Measurements from ENCODE around the gene FCAMR. TPM values are rescaled to one million over a fixed set of nuclear protein-coding genes. Genes with fewer than 3 reads are reported as not detected.

FCAMR gene
- not detected in 3 replicates for total RNA-seq (2021)
- Bru-seq, nascent RNA, result not detected
- long read RNA-seq, experiment 1, result 0 reads
- long read RNA-seq, experiment 2, result 0 reads
- long read RNA-seq, experiment 3, result 0 reads

DNA sequence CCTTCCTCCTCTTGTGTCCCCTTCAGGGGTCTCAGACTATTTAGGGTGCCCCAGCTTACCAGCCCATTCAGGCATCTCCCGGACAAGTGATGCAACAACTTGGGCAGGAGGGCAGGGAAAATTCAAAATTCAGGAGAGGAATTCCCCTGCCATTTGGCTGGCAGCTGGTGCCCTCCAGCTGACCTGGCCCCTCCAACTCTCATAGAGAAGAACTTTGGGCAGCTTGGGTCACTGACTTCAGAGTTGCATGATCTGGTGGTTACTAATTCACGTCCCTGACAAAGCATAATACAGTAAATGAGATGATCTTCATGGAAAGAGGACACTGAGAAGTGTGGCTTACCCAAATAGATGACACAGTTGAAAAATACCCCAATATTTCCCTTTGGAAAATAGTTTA is at the start of gene FCAMR:
Gene FCAMR, minus strand, starts transcription at position 15 of the 400 bp plus-strand sequence. CDS start 335 bp downstream, outside the sequence.
- ChIA-PET POLR2A (no interaction called here), CTCF (interaction anchor here (1.0 to 2.1 kb wide), 3 partner anchors 9 to 35 kb away, joined by 5 to 8 read pairs (median 6); no protein-coding TSS in a partner anchor)
- DNase-seq (ENCODE audit: low spot score) (no peak), ATAC-seq (no peak)
- Mint-ChIP-seq H3K27me3 (ENCODE audit: low read depth) (peaks cover 3% of the 10 kb centered on the region; the same call in 1 of the 2 replicates), H3K9me3 (no peaks in the 10 kb centered on the region), H3K36me3 (no peaks in the 10 kb centered on the region), H3K4me3 (no peak within 1 kb of the TSS), H3K27ac (no peak within 1 kb of the TSS), H3K4me1 (no peaks in the 10 kb centered on the region)
- TF ChIP-seq, protein P1, sequence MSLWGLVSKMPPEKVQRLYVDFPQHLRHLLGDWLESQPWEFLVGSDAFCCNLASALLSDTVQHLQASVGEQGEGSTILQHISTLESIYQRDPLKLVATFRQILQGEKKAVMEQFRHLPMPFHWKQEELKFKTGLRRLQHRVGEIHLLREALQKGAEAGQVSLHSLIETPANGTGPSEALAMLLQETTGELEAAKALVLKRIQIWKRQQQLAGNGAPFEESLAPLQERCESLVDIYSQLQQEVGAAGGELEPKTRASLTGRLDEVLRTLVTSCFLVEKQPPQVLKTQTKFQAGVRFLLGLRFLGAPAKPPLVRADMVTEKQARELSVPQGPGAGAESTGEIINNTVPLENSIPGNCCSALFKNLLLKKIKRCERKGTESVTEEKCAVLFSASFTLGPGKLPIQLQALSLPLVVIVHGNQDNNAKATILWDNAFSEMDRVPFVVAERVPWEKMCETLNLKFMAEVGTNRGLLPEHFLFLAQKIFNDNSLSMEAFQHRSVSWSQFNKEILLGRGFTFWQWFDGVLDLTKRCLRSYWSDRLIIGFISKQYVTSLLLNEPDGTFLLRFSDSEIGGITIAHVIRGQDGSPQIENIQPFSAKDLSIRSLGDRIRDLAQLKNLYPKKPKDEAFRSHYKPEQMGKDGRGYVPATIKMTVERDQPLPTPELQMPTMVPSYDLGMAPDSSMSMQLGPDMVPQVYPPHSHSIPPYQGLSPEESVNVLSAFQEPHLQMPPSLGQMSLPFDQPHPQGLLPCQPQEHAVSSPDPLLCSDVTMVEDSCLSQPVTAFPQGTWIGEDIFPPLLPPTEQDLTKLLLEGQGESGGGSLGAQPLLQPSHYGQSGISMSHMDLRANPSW (CRISPR knock-in tag; conservative IDR thresholded peaks at IDR 0.05; ENCODE audit: low read depth), result no peak
- TF ChIP-seq JAZF1 (CRISPR knock-in tag; IDR thresholded peaks at IDR 0.05), result no peak
- TF ChIP-seq, protein P2, sequence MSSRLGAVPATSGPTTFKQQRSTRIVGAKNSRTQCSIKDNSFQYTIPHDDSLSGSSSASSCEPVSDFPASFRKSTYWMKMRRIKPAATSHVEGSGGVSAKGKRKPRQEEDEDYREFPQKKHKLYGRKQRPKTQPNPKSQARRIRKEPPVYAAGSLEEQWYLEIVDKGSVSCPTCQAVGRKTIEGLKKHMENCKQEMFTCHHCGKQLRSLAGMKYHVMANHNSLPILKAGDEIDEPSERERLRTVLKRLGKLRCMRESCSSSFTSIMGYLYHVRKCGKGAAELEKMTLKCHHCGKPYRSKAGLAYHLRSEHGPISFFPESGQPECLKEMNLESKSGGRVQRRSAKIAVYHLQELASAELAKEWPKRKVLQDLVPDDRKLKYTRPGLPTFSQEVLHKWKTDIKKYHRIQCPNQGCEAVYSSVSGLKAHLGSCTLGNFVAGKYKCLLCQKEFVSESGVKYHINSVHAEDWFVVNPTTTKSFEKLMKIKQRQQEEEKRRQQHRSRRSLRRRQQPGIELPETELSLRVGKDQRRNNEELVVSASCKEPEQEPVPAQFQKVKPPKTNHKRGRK (CRISPR knock-in tag; IDR thresholded peaks at IDR 0.05; ENCODE audit: borderline replicate concordance), result no peak
- TF ChIP-seq, protein P3, sequence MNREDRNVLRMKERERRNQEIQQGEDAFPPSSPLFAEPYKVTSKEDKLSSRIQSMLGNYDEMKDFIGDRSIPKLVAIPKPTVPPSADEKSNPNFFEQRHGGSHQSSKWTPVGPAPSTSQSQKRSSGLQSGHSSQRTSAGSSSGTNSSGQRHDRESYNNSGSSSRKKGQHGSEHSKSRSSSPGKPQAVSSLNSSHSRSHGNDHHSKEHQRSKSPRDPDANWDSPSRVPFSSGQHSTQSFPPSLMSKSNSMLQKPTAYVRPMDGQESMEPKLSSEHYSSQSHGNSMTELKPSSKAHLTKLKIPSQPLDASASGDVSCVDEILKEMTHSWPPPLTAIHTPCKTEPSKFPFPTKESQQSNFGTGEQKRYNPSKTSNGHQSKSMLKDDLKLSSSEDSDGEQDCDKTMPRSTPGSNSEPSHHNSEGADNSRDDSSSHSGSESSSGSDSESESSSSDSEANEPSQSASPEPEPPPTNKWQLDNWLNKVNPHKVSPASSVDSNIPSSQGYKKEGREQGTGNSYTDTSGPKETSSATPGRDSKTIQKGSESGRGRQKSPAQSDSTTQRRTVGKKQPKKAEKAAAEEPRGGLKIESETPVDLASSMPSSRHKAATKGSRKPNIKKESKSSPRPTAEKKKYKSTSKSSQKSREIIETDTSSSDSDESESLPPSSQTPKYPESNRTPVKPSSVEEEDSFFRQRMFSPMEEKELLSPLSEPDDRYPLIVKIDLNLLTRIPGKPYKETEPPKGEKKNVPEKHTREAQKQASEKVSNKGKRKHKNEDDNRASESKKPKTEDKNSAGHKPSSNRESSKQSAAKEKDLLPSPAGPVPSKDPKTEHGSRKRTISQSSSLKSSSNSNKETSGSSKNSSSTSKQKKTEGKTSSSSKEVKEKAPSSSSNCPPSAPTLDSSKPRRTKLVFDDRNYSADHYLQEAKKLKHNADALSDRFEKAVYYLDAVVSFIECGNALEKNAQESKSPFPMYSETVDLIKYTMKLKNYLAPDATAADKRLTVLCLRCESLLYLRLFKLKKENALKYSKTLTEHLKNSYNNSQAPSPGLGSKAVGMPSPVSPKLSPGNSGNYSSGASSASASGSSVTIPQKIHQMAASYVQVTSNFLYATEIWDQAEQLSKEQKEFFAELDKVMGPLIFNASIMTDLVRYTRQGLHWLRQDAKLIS (CRISPR knock-in tag; IDR thresholded peaks at IDR 0.05; ENCODE audit: borderline replicate concordance), result no peak
- TF ChIP-seq PREB (CRISPR knock-in tag; IDR thresholded peaks at IDR 0.05; ENCODE audit: borderline replicate concordance), result no peak
- TF ChIP-seq ZNF121 (CRISPR knock-in tag; IDR thresholded peaks at IDR 0.05), result no peak
- TF ChIP-seq GABPB1 (CRISPR knock-in tag; IDR thresholded peaks at IDR 0.05), result no peak
- no peak for TF ChIP-seq ATF1 (CRISPR knock-in tag; IDR thresholded peaks at IDR 0.05)
- no peak for TF ChIP-seq FOXJ3 (CRISPR knock-in tag; IDR thresholded peaks at IDR 0.05; ENCODE audit: borderline replicate concordance)
- no peak for TF ChIP-seq NFE2L1 (CRISPR knock-in tag; IDR thresholded peaks at IDR 0.05)
- no peak for TF ChIP-seq ZNF138 (CRISPR knock-in tag; conservative IDR thresholded peaks at IDR 0.05)
- TF ChIP-seq, protein P4, sequence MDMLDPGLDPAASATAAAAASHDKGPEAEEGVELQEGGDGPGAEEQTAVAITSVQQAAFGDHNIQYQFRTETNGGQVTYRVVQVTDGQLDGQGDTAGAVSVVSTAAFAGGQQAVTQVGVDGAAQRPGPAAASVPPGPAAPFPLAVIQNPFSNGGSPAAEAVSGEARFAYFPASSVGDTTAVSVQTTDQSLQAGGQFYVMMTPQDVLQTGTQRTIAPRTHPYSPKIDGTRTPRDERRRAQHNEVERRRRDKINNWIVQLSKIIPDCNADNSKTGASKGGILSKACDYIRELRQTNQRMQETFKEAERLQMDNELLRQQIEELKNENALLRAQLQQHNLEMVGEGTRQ (CRISPR knock-in tag; IDR thresholded peaks at IDR 0.05), result no peak

GRCh38 chr1:207019661-207020060 is 49.4 kb upstream of the FCAMR start:
- H3K9me3 Mint-ChIP-seq, result no peaks in the 10 kb centered on the region
- DNase-seq (ENCODE audit: low spot score), result no peak
- no peak for TF ChIP-seq TEAD4 (CRISPR knock-in tag; IDR thresholded peaks at IDR 0.05)
- no peak for TF ChIP-seq PRDM15 (CRISPR knock-in tag; IDR thresholded peaks at IDR 0.05)
- TF ChIP-seq ELF4 (CRISPR knock-in tag; IDR thresholded peaks at IDR 0.05; ENCODE audit: low read depth), result no peak
- TF ChIP-seq GABPB1 (CRISPR knock-in tag; IDR thresholded peaks at IDR 0.05), result no peak
- TF ChIP-seq E2F5 (CRISPR knock-in tag; IDR thresholded peaks at IDR 0.05), result no peak

More at GRCh38 chr1:207019661-207020060, 49.4 kb upstream of the FCAMR start:
- H3K4me1 Mint-ChIP-seq, result peaks cover 4% of the 10 kb centered on the region
- CTCF ChIA-PET, result interaction anchor here (1.4 kb wide), 1 partner anchor 38 kb away, joined by 3 read pairs; no protein-coding TSS in a partner anchor
- no peak for ATAC-seq
- H3K27ac Mint-ChIP-seq, result no peak overlapping the region
- peaks cover 5% of the 10 kb centered on the region for H3K27me3 Mint-ChIP-seq (ENCODE audit: low read depth)
- no peaks in the 10 kb centered on the region; the same call in 1 of the 2 replicates for H3K36me3 Mint-ChIP-seq
- POLR2A ChIA-PET, result interaction anchor here (1.6 kb wide), 1 partner anchor 13 kb away, joined by 4 read pairs; the partner anchor contains the start of gene C1orf116
- H3K4me3 Mint-ChIP-seq, result no peak overlapping the region

Data from WTC11 (cell line).